GM12891 (cell line): ENCODE data around the gene MAP2K2.
A peak's percentile ranks its signal among the peaks of the same experiment; 100 is the strongest.
"Not testable (repeated sequence)": the region's sequence is repeated elsewhere in the genome, so short reads cannot be mapped to it uniquely, and the experiment has no call there.

Experiments
- DNase-seq: peaks from one replicate; pipeline ENCODE4 v3.0.0; 2011; ENCODE audit warnings: low spot score; ENCODE audit not compliant: insufficient read length
- FAIRE-seq: peaks from 2 replicates; lab custom pipeline; 2011; peaks lifted over from hg19 to GRCh38; lab: Jason Lieb, UNC
- PAX5 ChIP-seq: IDR thresholded peaks from 2 replicates; pipeline ENCODE4 v1.6.1; 2011; ENCODE audit warnings: low read length, moderate library complexity, mild to moderate bottlenecking; ENCODE audit not compliant: insufficient read depth, severe bottlenecking
- POLR2A ChIP-seq: IDR thresholded peaks from 2 replicates; pipeline ENCODE4 v1.6.1; 2011; ENCODE audit warnings: low read depth, low read length, control low read depth
- POLR2AphosphoS5 ChIP-seq: IDR thresholded peaks from 2 replicates; pipeline ENCODE4 v1.6.1; 2011; ENCODE audit warnings: low read depth, low read length, control low read depth
- POU2F2 ChIP-seq: IDR thresholded peaks from 2 replicates; pipeline ENCODE4 v1.6.1; 2011; ENCODE audit warnings: low read depth, mild to moderate bottlenecking, control low read depth, low read length, moderate library complexity
- SPI1 ChIP-seq: IDR thresholded peaks from 2 replicates; pipeline ENCODE4 v1.6.1; 2011; ENCODE audit warnings: low read depth, low read length, control low read depth
- TAF1 ChIP-seq: IDR thresholded peaks from 2 replicates; pipeline ENCODE4 v1.6.1; 2011; ENCODE audit warnings: low read depth, low read length, control low read depth

Gene MAP2K2

GRCh38 chr19:4130744-4131438, 7.0 kb upstream of the MAP2K2 start:
- no peak for TF ChIP-seq TAF1
- DNase-seq: no peak
- FAIRE-seq: no peak

GRCh38 chr19:4129050-4129449, 5.1 kb upstream of the MAP2K2 start:
- FAIRE-seq: not testable (repeated sequence)

GRCh38 chr19:4127322-4127721, 3.4 kb upstream of the MAP2K2 start:
- not testable (repeated sequence) for DNase-seq, FAIRE-seq

More at GRCh38 chr19:4129050-4129449, 5.1 kb upstream of the MAP2K2 start:
- DNase-seq: not testable (repeated sequence)

- FAIRE-seq (peak; percentile 63), DNase-seq (no peak)
- TF ChIP-seq PAX5: no peak
- no peak for TF ChIP-seq TAF1
Observed at GRCh38 chr19:4124638-4125037, 716 bp upstream of the MAP2K2 start.

GRCh38 chr19:4122480-4122879, 1.4 kb downstream of the MAP2K2 start:
- no peak for TF ChIP-seq POU2F2
- TF ChIP-seq PAX5: no peak
- TF ChIP-seq POLR2A: no peak
- TF ChIP-seq TAF1: no peak
- no peak for FAIRE-seq
- DNase-seq: no peak

GRCh38 chr19:4121815-4122214, 2.1 kb downstream of the MAP2K2 start:
- TF ChIP-seq POLR2A (no peak), POLR2AphosphoS5 (no peak), POU2F2 (no peak), TAF1 (no peak), PAX5 (no peak), SPI1 (no peak)
- DNase-seq (no peak), FAIRE-seq (no peak)

- DNase-seq (no peak), FAIRE-seq (no peak)
- TF ChIP-seq SPI1 (no peak), POLR2A (no peak), POLR2AphosphoS5 (no peak), TAF1 (no peak), PAX5 (no peak), POU2F2 (no peak)
Observed at GRCh38 chr19:4121273-4121612, 2.7 kb downstream of the MAP2K2 start.

- DNase-seq: no peak
- TF ChIP-seq POU2F2 (no peak), POLR2A (no peak), PAX5 (no peak), SPI1 (no peak), POLR2AphosphoS5 (no peak), TAF1 (no peak)
- no peak for FAIRE-seq
Observed at GRCh38 chr19:4120559-4121272, 3.2 kb downstream of the MAP2K2 start.

- no peak for DNase-seq
- no peak for FAIRE-seq
- TF ChIP-seq POU2F2 (no peak), TAF1 (no peak), POLR2A (no peak), PAX5 (no peak), SPI1 (no peak), POLR2AphosphoS5 (no peak)
Observed at GRCh38 chr19:4119763-4120162, 4.2 kb downstream of the MAP2K2 start.

GRCh38 chr19:4115818-4116385, 8.0 kb downstream of the MAP2K2 start:
- no peak for TF ChIP-seq POLR2AphosphoS5
- TF ChIP-seq TAF1: no peak
- TF ChIP-seq SPI1: no peak
- no peak for TF ChIP-seq POU2F2
- no peak for TF ChIP-seq PAX5
- TF ChIP-seq POLR2A: no peak
- no peak for DNase-seq
- no peak for FAIRE-seq
